Mammary epithelial cell (primary cell): ENCODE measurements around the gene MSH3.

Experiments
- CTCF ChIP-seq, 2 donors: IDR thresholded peaks in 1 of 2; conservative IDR thresholded peaks in 1 of 2; 2 replicates each; pipeline ENCODE4 v1.5.1; 2011 to 2012; ENCODE audit warnings: inconsistent platforms in 2 of 2, low read length in 2 of 2, mild to moderate bottlenecking in 2 of 2, control low read depth in 1 of 2, low read depth in 1 of 2; ENCODE audit not compliant: insufficient read depth in 1 of 2; ENCODE audit errors: extremely low read depth in 1 of 2
- EZH2 ChIP-seq: IDR thresholded peaks from 2 replicates; pipeline ENCODE4 v1.6.1; 2012; ENCODE audit warnings: low read length, inconsistent platforms, borderline replicate concordance

- TF ChIP-seq CTCF (conservative IDR thresholded peaks at IDR 0.05 in 1 of 2, IDR thresholded peaks at IDR 0.05 in 1 of 2; ENCODE audit: extremely low read depth in 1 of 2, insufficient read depth in 1 of 2, low read depth in 1 of 2, low read length in 2 of 2) = no peak
- TF ChIP-seq EZH2 = no peak
Observed at GRCh38 chr5:80895523-80895922, 241.1 kb downstream of the MSH3 start.
